ENCODE results near the gene ALK.

Gene ALK

GRCh38 chr2:29796446-29796845 is 124.9 kb downstream of the ALK start:
- no peak for DNase-seq (ENCODE audit: low spot score)

- no peak for DNase-seq (ENCODE audit: low spot score)
Observed at GRCh38 chr2:29789911-29790485, 131.4 kb downstream of the ALK start.

GRCh38 chr2:29787473-29788465 is 133.6 kb downstream of the ALK start:
- DNase-seq (ENCODE audit: low spot score) = no peak

GRCh38 chr2:29786361-29786760 is 135.0 kb downstream of the ALK start:
- DNase-seq (ENCODE audit: low spot score) = no peak

- no peak for DNase-seq (ENCODE audit: low spot score)
Observed at GRCh38 chr2:29783666-29784065, 137.7 kb downstream of the ALK start.

- DNase-seq (ENCODE audit: low spot score) = no peak
Observed at GRCh38 chr2:29782549-29783458, 138.6 kb downstream of the ALK start.

GRCh38 chr2:29782087-29782486 is 139.3 kb downstream of the ALK start:
- DNase-seq (ENCODE audit: low spot score) = no peak

- DNase-seq (ENCODE audit: low spot score) = no peak
Observed at GRCh38 chr2:29780906-29781305, 140.5 kb downstream of the ALK start.

GRCh38 chr2:29777161-29777560 is 144.2 kb downstream of the ALK start:
- DNase-seq (ENCODE audit: low spot score) = no peak

GRCh38 chr2:29776406-29776805 is 145.0 kb downstream of the ALK start:
- DNase-seq (ENCODE audit: low spot score) = no peak

GRCh38 chr2:29775937-29776336 is 145.4 kb downstream of the ALK start:
- no peak for DNase-seq (ENCODE audit: low spot score)

- DNase-seq (ENCODE audit: low spot score) = no peak
Observed at GRCh38 chr2:29774624-29775023, 146.8 kb downstream of the ALK start.

- DNase-seq (ENCODE audit: low spot score) = no peak
Observed at GRCh38 chr2:29770846-29771245, 150.5 kb downstream of the ALK start.

- DNase-seq (ENCODE audit: low spot score) = no peak
Observed at GRCh38 chr2:29769847-29770246, 151.5 kb downstream of the ALK start.

GRCh38 chr2:29767606-29768335 is 153.6 kb downstream of the ALK start:
- no peak for DNase-seq (ENCODE audit: low spot score)

GRCh38 chr2:29766191-29766590 is 155.2 kb downstream of the ALK start:
- DNase-seq (ENCODE audit: low spot score) = no peak

GRCh38 chr2:29765721-29766120 is 155.7 kb downstream of the ALK start:
- DNase-seq (ENCODE audit: low spot score) = no peak

- DNase-seq (ENCODE audit: low spot score) = no peak
Observed at GRCh38 chr2:29763371-29763770, 158.0 kb downstream of the ALK start.

GRCh38 chr2:29762239-29762638 is 159.1 kb downstream of the ALK start:
- DNase-seq (ENCODE audit: low spot score) = no peak

- no peak for DNase-seq (ENCODE audit: low spot score)
Observed at GRCh38 chr2:29761278-29761677, 160.1 kb downstream of the ALK start.

GRCh38 chr2:29760008-29760407 is 161.4 kb downstream of the ALK start:
- DNase-seq (ENCODE audit: low spot score) = no peak

GRCh38 chr2:29759360-29759759 is 162.0 kb downstream of the ALK start:
- DNase-seq (ENCODE audit: low spot score) = no peak

Measured in HuH-7.5 (cell line).